ENCODE measurements around the gene MAJIN. TPM values are rescaled to one million over a fixed set of nuclear protein-coding genes. Genes with fewer than 3 reads are reported as not detected.

Gene MAJIN
- total RNA-seq, 3 donors from 2014 or later (not counting 1 experiment from before 2014, with no cell fraction given) = not detected

DNA sequence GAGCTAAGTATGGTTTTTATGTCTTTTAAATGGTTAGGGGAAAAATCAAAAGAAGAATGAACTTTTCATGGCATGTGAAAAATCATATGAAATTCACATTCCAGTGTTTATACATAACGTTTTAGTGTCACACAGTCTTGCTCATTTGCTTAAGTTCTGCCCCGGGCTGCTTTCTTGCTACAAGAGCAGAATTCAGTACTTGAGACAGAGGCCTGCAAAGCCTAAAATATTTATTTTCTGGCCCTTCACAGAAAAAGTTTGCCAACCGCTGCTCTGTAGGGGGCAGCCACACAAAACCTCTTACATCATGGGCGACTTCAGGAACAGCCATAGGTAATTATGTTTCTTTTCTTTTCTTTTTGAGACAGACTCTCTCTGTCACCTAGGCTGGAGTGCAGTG is 53.9 kb downstream of the MAJIN start:
- TF ChIP-seq CTCF (IDR thresholded peaks at IDR 0.05) = no peak
- no peaks in the 10 kb centered on the region for H3K27me3 ChIP-seq (ENCODE audit: control insufficient read depth, insufficient read depth, low read length)
- Mint-ChIP-seq H3K27me3 (ENCODE audit: low read depth in 2 of 2) (no peaks in the 10 kb centered on the region), H3K9me3 (no peaks in the 10 kb centered on the region), H3K27ac (peak overlapping the region; percentile 91 to 96), H3K36me3 (no peaks in the 10 kb centered on the region), H3K4me1 (peaks cover 15 to 28% of the 10 kb centered on the region in 2 donors), H3K4me3 (peak overlapping the region; percentile 88)
- WGBS (ENCODE audit: insufficient coverage) = 31% methylated on average over 4 of the region's 4 CpGs
- H3K27ac ChIP-seq (ENCODE audit: low read length) = peak overlapping the region; percentile 63
- peaks cover 31% of the 10 kb centered on the region for H3K4me1 ChIP-seq (ENCODE audit: control insufficient read depth, insufficient read depth, low read length)
- no peak for DNase-seq
- H3K36me3 ChIP-seq (ENCODE audit: control insufficient read depth, insufficient read depth, low read length) = peaks cover 13% of the 10 kb centered on the region
- intact Hi-C loops (cut with micrococcal nuclease) = loop anchor here (5.0 kb wide), 2 partner anchors 109 to 204 kb away; partner anchors contain the start of genes FAU, MRPL49 and SNX15
- no peaks in the 10 kb centered on the region for H3K9me3 ChIP-seq (ENCODE audit: control insufficient read depth, insufficient read depth, low read length)
- ATAC-seq = no peak
- H3K4me3 ChIP-seq (ENCODE audit: low read length) = no peak overlapping the region

DNA sequence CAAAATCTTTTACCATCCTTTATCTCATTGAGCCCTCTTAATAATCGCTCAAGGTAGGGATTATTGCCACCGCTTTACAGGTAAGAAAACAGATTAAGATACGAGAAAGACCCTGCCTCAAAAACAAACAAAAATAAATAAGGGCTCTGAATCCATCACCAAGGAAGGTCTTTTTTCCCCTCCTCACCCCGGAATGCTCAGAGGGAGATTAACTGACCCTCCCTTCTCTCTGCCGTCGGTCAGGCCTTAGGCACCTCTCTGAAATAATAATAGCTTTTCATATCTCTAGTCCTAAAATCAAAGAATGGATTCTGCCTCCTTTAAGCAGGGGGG is 54.3 kb downstream of the MAJIN start:
- TF ChIP-seq CTCF (IDR thresholded peaks at IDR 0.05) = no peak
- peak overlapping the region; percentile 91 to 96 for H3K27ac Mint-ChIP-seq
- intact Hi-C loops (cut with micrococcal nuclease) = loop anchor here (5.0 kb wide), 2 partner anchors 110 to 205 kb away; partner anchors contain the start of genes FAU, MRPL49 and SNX15
- Histone ChIP-seq H3K27me3 (ENCODE audit: control insufficient read depth, insufficient read depth, low read length) (no peaks in the 10 kb centered on the region), H3K36me3 (ENCODE audit: control insufficient read depth, insufficient read depth, low read length) (peaks cover 16% of the 10 kb centered on the region), H3K4me3 (ENCODE audit: low read length) (peak overlapping the region; percentile 29), H3K4me1 (ENCODE audit: control insufficient read depth, insufficient read depth, low read length) (peaks cover 31% of the 10 kb centered on the region), H3K9me3 (ENCODE audit: control insufficient read depth, insufficient read depth, low read length) (no peaks in the 10 kb centered on the region), H3K27ac (ENCODE audit: low read length) (peak overlapping the region; percentile 63)
- DNase-seq = no peak
- no peaks in the 10 kb centered on the region for H3K36me3 Mint-ChIP-seq
- H3K4me3 Mint-ChIP-seq = peak overlapping the region; percentile 88
- no peaks in the 10 kb centered on the region for H3K27me3 Mint-ChIP-seq (ENCODE audit: low read depth in 2 of 2)
- ATAC-seq = no peak
- WGBS (ENCODE audit: insufficient coverage) = 35% methylated on average over 6 of the region's 6 CpGs
- H3K4me1 Mint-ChIP-seq = peaks cover 15 to 28% of the 10 kb centered on the region in 2 donors
- H3K9me3 Mint-ChIP-seq = no peaks in the 10 kb centered on the region

DNA sequence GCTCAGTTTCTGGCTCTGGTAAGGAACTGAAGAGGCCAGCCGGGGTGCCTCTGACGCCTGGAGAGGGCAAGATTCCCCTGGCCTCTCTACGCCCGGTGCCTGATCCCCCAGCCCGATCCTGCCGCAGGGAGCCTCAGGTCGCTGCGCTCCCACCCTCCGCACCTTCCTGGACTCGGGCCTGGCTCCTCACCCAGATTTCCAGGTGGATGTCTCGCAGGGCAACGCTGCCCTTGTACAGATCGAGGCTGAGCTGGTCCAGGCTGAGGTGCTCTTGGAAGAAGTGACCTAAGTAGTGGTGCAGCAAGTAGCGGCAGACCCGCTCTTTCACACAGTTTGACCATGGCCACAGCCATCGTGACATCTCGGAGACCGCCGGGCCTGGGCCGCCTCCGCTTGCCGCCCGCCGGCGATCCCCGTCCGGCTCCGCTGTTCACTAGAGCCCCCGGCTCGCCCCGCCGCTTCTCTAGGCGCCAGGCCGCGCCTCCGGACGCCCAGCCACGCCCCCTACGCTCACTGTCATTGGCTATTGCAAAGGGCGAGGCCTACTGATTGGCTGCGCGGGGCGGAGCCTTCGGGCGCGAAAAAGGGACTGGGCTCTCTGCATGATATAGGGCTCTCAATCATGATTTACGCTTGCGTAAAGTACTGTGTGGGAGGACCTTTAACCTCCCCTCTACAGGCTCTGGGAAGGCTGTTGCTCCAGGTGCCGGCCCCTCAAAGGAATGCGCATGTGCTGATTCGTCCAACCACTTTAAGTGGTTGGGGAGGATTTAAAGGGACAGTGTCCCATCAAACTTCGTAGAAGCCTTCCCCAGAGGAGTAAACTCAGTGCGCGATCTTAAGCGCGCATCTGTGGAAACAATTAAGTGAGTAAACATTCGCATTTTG is 54.9 kb downstream of the MAJIN start, which contains the start of gene ATG2A:
TSS of gene ATG2A (minus strand) at position 435 of the 888 bp plus-strand sequence. CDS start at position 361, 74 bp downstream.
- ATAC-seq = peak; percentile 87 to 98 (median 91)
- intact Hi-C loops (cut with micrococcal nuclease) = loop anchor here (5.0 kb wide), 2 partner anchors 110 to 205 kb away; partner anchors contain the start of genes FAU, MRPL49 and SNX15
- H3K36me3 ChIP-seq (ENCODE audit: control insufficient read depth, insufficient read depth, low read length) = peaks cover 21% of the 10 kb centered on the region
- H3K27me3 Mint-ChIP-seq (ENCODE audit: low read depth in 2 of 2) = no peaks in the 10 kb centered on the region
- no peak for TF ChIP-seq CTCF (IDR thresholded peaks at IDR 0.05)
- H3K27ac Mint-ChIP-seq = peak within 1 kb of the TSS; percentile 91 to 96
- H3K27me3 ChIP-seq (ENCODE audit: control insufficient read depth, insufficient read depth, low read length) = no peaks in the 10 kb centered on the region
- under 1% methylated on average over 54 of the region's 57 CpGs for WGBS (ENCODE audit: insufficient coverage)
- H3K4me3 Mint-ChIP-seq = peak within 1 kb of the TSS; percentile 88
- no peaks in the 10 kb centered on the region for H3K36me3 Mint-ChIP-seq
- peak; percentile 99 for DNase-seq
- H3K4me3 ChIP-seq (ENCODE audit: low read length) = peak within 1 kb of the TSS; percentile 91
- peaks cover 31% of the 10 kb centered on the region for H3K4me1 ChIP-seq (ENCODE audit: control insufficient read depth, insufficient read depth, low read length)
- H3K4me1 Mint-ChIP-seq = peaks cover 15 to 28% of the 10 kb centered on the region in 2 donors
- H3K9me3 ChIP-seq (ENCODE audit: control insufficient read depth, insufficient read depth, low read length) = no peaks in the 10 kb centered on the region
- H3K9me3 Mint-ChIP-seq = no peaks in the 10 kb centered on the region
- H3K27ac ChIP-seq (ENCODE audit: low read length) = peak within 1 kb of the TSS; percentile 89
